IMR-90 (cell line): Measurements from ENCODE around the gene MAS1L. TPM values are rescaled to one million over a fixed set of nuclear protein-coding genes. Genes with fewer than 3 reads are reported as not detected.

ENCODE experiments used
- ATAC-seq: fragments of 200-7000 bp; cut with Tn5 transposase; 2 replicates; pipeline ENCODE4 v1.9.1; 2020; ENCODE audit warnings: low read depth, mild to moderate bottlenecking, moderate library complexity
- BruUV-seq: library from RNA; stranded (reverse); fragments of 400-500 nt; replicated peaks from 2 replicates; lab custom pipeline; 2021; lab: Mats Ljungman, UMichigan
- CTCF ChIA-PET: fragments of 300-600 bp; formaldehyde crosslinking; extraction: SDS; loops from one replicate; lab custom pipeline; 2021; ENCODE audit warnings: antibody characterized with exemption; lab: Yijun Ruan, JAX
- POLR2A ChIA-PET: fragments of 300-600 bp; sonication (Branson Sonifier 250); formaldehyde crosslinking; loops from one replicate; lab custom pipeline; 2022; ENCODE audit warnings: antibody characterized with exemption; ENCODE audit not compliant: unreplicated experiment; lab: Charles Lee
- DNase-seq: peaks from one replicate; pipeline ENCODE4 v3.0.0; 2013
- H2AFZ ChIP-seq: replicated peaks from 2 replicates; pipeline ENCODE3; 2013; ENCODE audit warnings: low read length, mild to moderate bottlenecking; ENCODE audit not compliant: poor library complexity
- H2AK5ac ChIP-seq: 2 replicates; pipeline ENCODE4 v1.6.1; 2013; ENCODE audit warnings: low read depth, low read length, inconsistent platforms
- H2AK9ac ChIP-seq: replicated peaks from 2 replicates; pipeline ENCODE3; 2013; ENCODE audit warnings: mild to moderate bottlenecking, low read depth, low read length, moderate library complexity; ENCODE audit not compliant: poor library complexity
- H2BK120ac ChIP-seq: 2 replicates; pipeline ENCODE4 v1.6.1; 2013; ENCODE audit warnings: low read depth, low read length, inconsistent platforms
- H2BK15ac ChIP-seq: 3 replicates; pipeline ENCODE4 v1.6.1; 2013; ENCODE audit warnings: low read depth, low read length, inconsistent platforms
- H2BK20ac ChIP-seq: 2 replicates; pipeline ENCODE4 v1.6.1; 2013; ENCODE audit warnings: low read depth, mild to moderate bottlenecking, inconsistent platforms, low read length, moderate library complexity
- H2BK5ac ChIP-seq: 2 replicates; pipeline ENCODE4 v1.6.1; 2013; ENCODE audit warnings: mild to moderate bottlenecking, low read depth, low read length, inconsistent platforms; ENCODE audit not compliant: poor library complexity, severe bottlenecking
- H3K14ac ChIP-seq: replicated peaks from 2 replicates; pipeline ENCODE4 v1.6.1; 2013; ENCODE audit warnings: low read depth, low read length, inconsistent platforms
- H3K18ac ChIP-seq: 2 replicates; pipeline ENCODE4 v1.6.1; 2013; ENCODE audit warnings: low read depth, low read length, control low read depth
- H3K23ac ChIP-seq: 2 replicates; pipeline ENCODE4 v1.6.1; 2013; ENCODE audit warnings: low read depth, low read length, inconsistent platforms
- H3K27ac ChIP-seq: 2 replicates; pipeline ENCODE4 v1.5.1; 2013; ENCODE audit warnings: mild to moderate bottlenecking, control low read depth, low read length; ENCODE audit not compliant: insufficient read depth
- H3K27me3 ChIP-seq: 2 replicates; pipeline ENCODE4 v1.6.1; 2013; ENCODE audit warnings: low read length; ENCODE audit not compliant: control insufficient read depth, insufficient read depth
- H3K36me3 ChIP-seq: 2 replicates; pipeline ENCODE4 v1.6.1; 2013; ENCODE audit warnings: low read length, mixed read lengths; ENCODE audit not compliant: control insufficient read depth, insufficient read depth
- H3K4ac ChIP-seq: 2 replicates; pipeline ENCODE4 v1.6.1; 2013; ENCODE audit warnings: low read depth, low read length, inconsistent platforms
- H3K4me1 ChIP-seq: 2 replicates; pipeline ENCODE4 v1.6.1; 2013; ENCODE audit warnings: low read length, mixed read lengths; ENCODE audit not compliant: control insufficient read depth, insufficient read depth
- H3K4me2 ChIP-seq: 2 replicates; pipeline ENCODE4 v1.6.1; 2013; ENCODE audit warnings: low read depth, mild to moderate bottlenecking, control low read depth, low read length, moderate library complexity
- H3K4me3 ChIP-seq: 2 replicates; pipeline ENCODE4 v1.5.1; 2013; ENCODE audit warnings: low read depth, mild to moderate bottlenecking, control low read depth, low read length, moderate library complexity; ENCODE audit not compliant: insufficient read depth
- H3K56ac ChIP-seq: 2 replicates; pipeline ENCODE4 v1.6.1; 2013; ENCODE audit warnings: low read length, inconsistent platforms; ENCODE audit not compliant: insufficient read depth; ENCODE audit errors: extremely low read depth
- H3K79me1 ChIP-seq, 2 experiments: 2 replicates each; pipeline ENCODE4 v1.6.1; 2013; ENCODE audit warnings: low read length in 2 of 2, inconsistent platforms in 1 of 2, low read depth in 1 of 2
- H3K9ac ChIP-seq: 2 replicates; pipeline ENCODE4 v1.6.1; 2013; ENCODE audit warnings: low read depth, low read length, control low read depth
- H3K9me1 ChIP-seq: 2 replicates; pipeline ENCODE4 v1.6.1; 2013; ENCODE audit warnings: low read length, inconsistent platforms; ENCODE audit not compliant: insufficient read depth
- H3K9me3 ChIP-seq: 2 replicates; pipeline ENCODE4 v1.6.1; 2013; ENCODE audit warnings: low read length; ENCODE audit not compliant: control insufficient read depth, insufficient read depth
- H4K20me1 ChIP-seq: 2 replicates; pipeline ENCODE4 v1.6.1; 2013; ENCODE audit warnings: low read length, inconsistent platforms; ENCODE audit not compliant: insufficient read depth
- H4K5ac ChIP-seq: 2 replicates; pipeline ENCODE4 v1.6.1; 2013; ENCODE audit warnings: mild to moderate bottlenecking, low read depth, low read length, control low read depth
- H4K8ac ChIP-seq, 2 experiments: 2 replicates each; pipeline ENCODE4 v1.6.1; 2013; ENCODE audit warnings: low read depth in 2 of 2, low read length in 2 of 2, control low read depth in 1 of 2, inconsistent platforms in 1 of 2
- H4K91ac ChIP-seq: 2 replicates; pipeline ENCODE4 v1.6.1; 2013; ENCODE audit warnings: low read depth, low read length, inconsistent platforms; ENCODE audit not compliant: insufficient read depth
- CHD1 ChIP-seq: IDR thresholded peaks from 2 replicates; pipeline ENCODE4 v1.6.1; 2012; ENCODE audit warnings: low read depth, low read length, improper control_type of control experiment
- FOS ChIP-seq: fragments of 150-350 bp; IDR thresholded peaks from 2 replicates; pipeline ENCODE4 v1.6.1; 2016; ENCODE audit warnings: low read depth, low read length
- MAZ ChIP-seq: IDR thresholded peaks from 2 replicates; pipeline ENCODE4 v1.6.1; 2012; ENCODE audit warnings: low read depth, mild to moderate bottlenecking, low read length, improper control_type of control experiment, moderate library complexity, borderline replicate concordance
- NFE2L2 ChIP-seq: fragments of 150-350 bp; IDR thresholded peaks from 2 replicates; pipeline ENCODE4 v1.6.1; 2016; ENCODE audit warnings: low read depth, mild to moderate bottlenecking, low read length
- POLR2A ChIP-seq: IDR thresholded peaks from 2 replicates; pipeline ENCODE4 v1.6.1; 2012; ENCODE audit warnings: mild to moderate bottlenecking, low read depth, low read length
- RAD21 ChIP-seq: IDR thresholded peaks from 2 replicates; pipeline ENCODE4 v1.6.1; 2012; ENCODE audit warnings: low read length, improper control_type of control experiment
- WGBS, 2 experiments: methylation state at CpG; one replicate each; pipeline versions ENCODE4 v1.1.5 to v1.1.7; 2013; ENCODE audit warnings: missing lambda C conversion rate in 2 of 2; ENCODE audit not compliant: insufficient read length in 1 of 2; ENCODE audit errors: extremely low coverage in 2 of 2; 5-methylcytosine and 5-hydroxymethylcytosine counted together
- dilution Hi-C: fragments of 300-500 bp; cut with HindIII; formaldehyde crosslinking; loops from one replicate; pipeline ENCODE4 v1.14.3; 2018; ENCODE audit warnings: low sequenced_read_pairs; ENCODE audit not compliant: unreplicated experiment
- in situ Hi-C: fragments of 300-500 bp; cut with MboI; formaldehyde crosslinking; loops from 3 replicates; pipeline ENCODE4 v1.14.3; 2019; ENCODE audit warnings: low sequenced_read_pairs, inconsistent platforms, mixed read lengths
- intact Hi-C: fragments of 100-400 bp; cut with micrococcal nuclease; formaldehyde crosslinking; loops from 2 replicates; pipeline ENCODE4 v1.10.0; 2022
- polyA plus RNA-seq, 3 experiments: library from polyadenylated mRNA; depleted of rRNA; stranded (reverse); fragments of >200 nt; gene quantifications; 2 replicates each; pipeline ENCODE4 v1.2.3, GENCODE V29; 2012; ENCODE audit warnings: low replicate concordance in 1 of 3
- total RNA-seq: library from RNA; depleted of rRNA; stranded (reverse); fragments of >200 nt; gene quantifications from 2 replicates; pipeline ENCODE4 v1.2.3, GENCODE V29; 2012
- TF ChIP-seq, protein P1 (sequence below): fragments of 150-350 bp; IDR thresholded peaks from 2 replicates; pipeline ENCODE4 v1.6.1; 2017; ENCODE audit warnings: mild to moderate bottlenecking, antibody characterized with exemption, low read length, low read depth
- TF ChIP-seq, protein P2 (sequence below): fragments of 150-350 bp; IDR thresholded peaks from 2 replicates; pipeline ENCODE4 v1.6.1; 2016; ENCODE audit warnings: low read depth, mild to moderate bottlenecking, low read length, moderate library complexity, borderline replicate concordance

Gene MAS1L
- total and polyA plus RNA-seq, 2 of the 4 experiments (the other 2 are of a cell fraction) = not detected

DNA sequence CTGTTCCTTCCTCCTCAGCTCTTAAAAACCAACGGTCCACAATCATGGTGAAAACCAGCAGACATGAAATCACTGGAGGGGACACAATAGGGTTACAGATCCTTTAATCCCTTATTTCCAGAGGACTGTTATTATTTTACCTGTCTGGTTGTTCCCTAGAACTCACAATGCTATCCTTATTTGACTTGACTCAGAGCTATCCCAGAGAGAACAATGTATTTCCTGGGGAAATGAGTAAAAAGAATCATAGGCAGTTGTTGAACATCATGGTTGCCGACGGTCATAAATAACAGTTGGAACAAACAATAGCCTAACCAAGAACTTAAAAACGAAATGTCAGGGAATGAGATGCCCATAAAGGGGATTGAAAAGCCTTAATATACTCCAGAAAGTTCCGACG is 21.5 kb downstream of the MAS1L start:
- Histone ChIP-seq H2BK5ac (no peak overlapping the region), H2BK120ac (no peak overlapping the region), H3K18ac (no peak overlapping the region), H3K27me3 (no peaks in the 10 kb centered on the region), H4K91ac (no peak overlapping the region), H2BK15ac (no peak overlapping the region), H3K9me1 (no peaks in the 10 kb centered on the region), H4K8ac (no peak overlapping the region), H2AK9ac (no peak overlapping the region), H4K20me1 (no peaks in the 10 kb centered on the region), H3K56ac (no peak overlapping the region), H3K79me1 (no peaks in the 10 kb centered on the region), H3K4me3 (no peak overlapping the region), H3K9me3 (peaks cover 14% of the 10 kb centered on the region), H2AFZ (no peak overlapping the region), H4K5ac (no peak overlapping the region), H3K14ac (no peak overlapping the region), H3K4me2 (no peak overlapping the region), H3K36me3 (no peaks in the 10 kb centered on the region), H3K27ac (no peak overlapping the region), H2BK20ac (no peak overlapping the region), H3K23ac (no peak overlapping the region), H3K4ac (no peak overlapping the region), H3K9ac (no peak overlapping the region), H3K4me1 (no peaks in the 10 kb centered on the region), H2AK5ac (no peak overlapping the region)
- no TSS peak for BruUV-seq
- CTCF ChIA-PET = no interaction called here
- DNase-seq (no peak), ATAC-seq (no peak)
- no CpG with 5 or more reads among the region's 6 CpGs for WGBS, 2 experiments
- dilution Hi-C loops (no loop called here), in situ Hi-C loops (no loop called here), intact Hi-C loops (no loop called here)
- TF ChIP-seq, protein P1, sequence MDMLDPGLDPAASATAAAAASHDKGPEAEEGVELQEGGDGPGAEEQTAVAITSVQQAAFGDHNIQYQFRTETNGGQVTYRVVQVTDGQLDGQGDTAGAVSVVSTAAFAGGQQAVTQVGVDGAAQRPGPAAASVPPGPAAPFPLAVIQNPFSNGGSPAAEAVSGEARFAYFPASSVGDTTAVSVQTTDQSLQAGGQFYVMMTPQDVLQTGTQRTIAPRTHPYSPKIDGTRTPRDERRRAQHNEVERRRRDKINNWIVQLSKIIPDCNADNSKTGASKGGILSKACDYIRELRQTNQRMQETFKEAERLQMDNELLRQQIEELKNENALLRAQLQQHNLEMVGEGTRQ = no peak
- TF ChIP-seq NFE2L2 (no peak), RAD21 (no peak), FOS (no peak), MAZ (no peak), CHD1 (no peak), POLR2A (no peak)
- TF ChIP-seq, protein P2, sequence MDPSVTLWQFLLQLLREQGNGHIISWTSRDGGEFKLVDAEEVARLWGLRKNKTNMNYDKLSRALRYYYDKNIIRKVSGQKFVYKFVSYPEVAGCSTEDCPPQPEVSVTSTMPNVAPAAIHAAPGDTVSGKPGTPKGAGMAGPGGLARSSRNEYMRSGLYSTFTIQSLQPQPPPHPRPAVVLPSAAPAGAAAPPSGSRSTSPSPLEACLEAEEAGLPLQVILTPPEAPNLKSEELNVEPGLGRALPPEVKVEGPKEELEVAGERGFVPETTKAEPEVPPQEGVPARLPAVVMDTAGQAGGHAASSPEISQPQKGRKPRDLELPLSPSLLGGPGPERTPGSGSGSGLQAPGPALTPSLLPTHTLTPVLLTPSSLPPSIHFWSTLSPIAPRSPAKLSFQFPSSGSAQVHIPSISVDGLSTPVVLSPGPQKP = no peak
- POLR2A ChIA-PET = no interaction called here
